K562 (cell line): Measurements from ENCODE around the gene SNCB. TPM values are rescaled to one million over a fixed set of nuclear protein-coding genes. Genes with fewer than 3 reads are reported as not detected.

Experiments used
- ATAC-seq: fragments of 200-7000 bp; cut with Tn5 transposase; 3 replicates; pipeline ENCODE4 v1.9.1; 2020; ENCODE audit warnings: moderate library complexity
- BruUV-seq: library from RNA; stranded (reverse); fragments of 400-500 nt; replicated peaks from 2 replicates; lab custom pipeline; 2021; lab: Mats Ljungman, UMichigan
- CTCF ChIA-PET: fragments of 300-600 bp; formaldehyde crosslinking; extraction: SDS; loops from one replicate; lab custom pipeline; 2021; ENCODE audit warnings: low intra/inter-chr PET ratio; lab: Yijun Ruan, JAX
- POLR2A ChIA-PET: fragments of 300-600, 350-650 bp; sonication (Branson Sonifier 250); formaldehyde crosslinking; extraction: SDS; loops from one replicate; lab custom pipeline; 2021; ENCODE audit warnings: antibody characterized with exemption, inconsistent platforms; lab: Yijun Ruan, JAX
- DNase-seq, 4 experiments: peaks; one replicate each; pipeline versions ENCODE4 v3.0.0 to v3.0.0-alpha.2; 2011 to 2018; ENCODE audit warnings: low spot score in 3 of 4, mixed read lengths in 3 of 4; ENCODE audit errors: extremely low read depth in 1 of 4
- FAIRE-seq: peaks from 2 replicates; lab custom pipeline; 2011; peaks lifted over from hg19 to GRCh38; lab: Jason Lieb, UNC
- H2AFZ ChIP-seq: 2 replicates; pipeline ENCODE4 v1.6.0; 2011; ENCODE audit warnings: low read depth, low read length, control low read depth, inconsistent platforms
- H3K27ac ChIP-seq: fragments of 200-600 bp; 3 replicates; pipeline ENCODE4 v1.8.0; 2011; ENCODE audit warnings: low read depth, mild to moderate bottlenecking, control low read depth, inconsistent platforms, low read length, moderate library complexity, mixed read lengths; ENCODE audit errors: extremely low read depth
- H3K27me3 ChIP-seq, 2 experiments: fragments of 300-600 bp in 1 of 2; 2 replicates in 1 of 2; 3 replicates in 1 of 2; pipeline versions ENCODE4 v1.6.0 to v1.8.0; 2011; ENCODE audit warnings: inconsistent platforms in 2 of 2, low read length in 2 of 2, mild to moderate bottlenecking in 1 of 2, mixed read lengths in 1 of 2, moderate library complexity in 1 of 2; ENCODE audit not compliant: control insufficient read depth in 2 of 2, insufficient read depth in 2 of 2
- H3K36me3 ChIP-seq: fragments of 300-600 bp; 3 replicates; pipeline ENCODE4 v1.8.0; 2011; ENCODE audit warnings: mild to moderate bottlenecking, low read length, inconsistent platforms; ENCODE audit not compliant: control insufficient read depth, insufficient read depth
- H3K4me1 ChIP-seq, 2 experiments: fragments of 200-600 bp in 1 of 2; replicated peaks in 1 of 2; 2 replicates in 1 of 2; 3 replicates in 1 of 2; pipeline versions ENCODE4 v1.5.1 to v1.8.0; 2011; ENCODE audit warnings: inconsistent platforms in 2 of 2, low read length in 2 of 2, mild to moderate bottlenecking in 1 of 2, mixed read lengths in 1 of 2, moderate library complexity in 1 of 2; ENCODE audit not compliant: control insufficient read depth in 2 of 2, insufficient read depth in 2 of 2
- H3K4me2 ChIP-seq: 2 replicates; pipeline ENCODE4 v1.6.1; 2011; ENCODE audit warnings: low read length, control low read depth, inconsistent platforms, mixed read lengths; ENCODE audit not compliant: insufficient read depth
- H3K4me3 ChIP-seq: fragments of 200-600 bp; sonication (generic), shearing (Covaris generic); 2 replicates; pipeline ENCODE4 v1.5.1; 2016; ENCODE audit warnings: control low read depth, inconsistent platforms
- H3K79me2 ChIP-seq: fragments of 200-600 bp; 3 replicates; pipeline ENCODE4 v1.8.0; 2011; ENCODE audit warnings: low read length, inconsistent platforms; ENCODE audit not compliant: control insufficient read depth, insufficient read depth
- H3K9ac ChIP-seq, 2 experiments: 2 replicates each; pipeline versions ENCODE4 v1.6.0 to v1.6.1; 2011; ENCODE audit warnings: low read depth in 2 of 2, low read length in 2 of 2, control low read depth in 1 of 2, inconsistent platforms in 1 of 2, mild to moderate bottlenecking in 1 of 2, mixed read lengths in 1 of 2; ENCODE audit not compliant: insufficient read depth in 1 of 2
- H3K9me1 ChIP-seq: one replicate; pipeline ENCODE4 v1.6.0; 2011; ENCODE audit warnings: inconsistent platforms, mild to moderate bottlenecking, low read length, moderate library complexity; ENCODE audit not compliant: control insufficient read depth, insufficient read depth
- H3K9me3 ChIP-seq: replicated peaks from 2 replicates; pipeline ENCODE4 v1.5.1; 2011; ENCODE audit warnings: low read depth, low read length, inconsistent platforms; ENCODE audit not compliant: control insufficient read depth, insufficient read depth
- H4K20me1 ChIP-seq: replicated peaks from 2 replicates; pipeline ENCODE4 v1.6.1; 2011; ENCODE audit warnings: low read length, inconsistent platforms, mixed read lengths; ENCODE audit not compliant: control insufficient read depth, insufficient read depth
- COPS2 ChIP-seq: fragments of 450-650 bp; conservative IDR thresholded peaks from 2 replicates; pipeline ENCODE4 v1.6.1; 2016; ENCODE audit warnings: mild to moderate bottlenecking, moderate library complexity
- NFIC ChIP-seq: fragments of 450-650 bp; IDR thresholded peaks from 2 replicates; pipeline ENCODE4 v1.6.1; 2017; ENCODE audit warnings: mild to moderate bottlenecking, inconsistent platforms
- SNRNP70 ChIP-seq: fragments of 200-400 bp; formaldehyde crosslinking; optimal IDR thresholded peaks from 2 replicates; pipeline ENCODE3; 2017; ENCODE audit warnings: low read depth, low read length
- WGBS: fragments of 100-300 bp; shearing (Covaris generic); methylation state at CpG from one replicate; pipeline ENCODE4 v1.1.6; 2016; ENCODE audit warnings: low coverage, mixed read lengths; ENCODE audit not compliant: insufficient coverage; ENCODE audit errors: missing lambda C conversion rate; 5-methylcytosine and 5-hydroxymethylcytosine counted together
- in situ Hi-C: fragments of 300-500 bp; cut with MboI; formaldehyde crosslinking; loops from 4 replicates; pipeline ENCODE4 v1.15.0; 2018; ENCODE audit warnings: inconsistent platforms, mixed read lengths
- intact Hi-C: fragments of 100-400 bp; cut with micrococcal nuclease; formaldehyde crosslinking; loops from 2 replicates; pipeline ENCODE4 v1.14.2; 2022
- polyA plus RNA-seq, 8 experiments: library from polyadenylated mRNA; depleted of rRNA in 4 of 8; stranded (reverse) in 5 of 8; unstranded in 3 of 8; fragments of >200 nt; fragmentation: Nextera tagmentation in 2 of 8; fragmentation: Illumina TruSeq in 1 of 8; extraction: Ambion mirVana in 2 of 8; extraction: Trizol in 1 of 8; gene quantifications; 2 replicates each; pipeline versions ENCODE4 v1.2.1 to v1.2.3, GENCODE V29; 2011 to 2014; ENCODE audit warnings: inconsistent platforms in 1 of 8, missing spikeins in 1 of 8
- total RNA-seq, 7 experiments: library from RNA; depleted of rRNA in 6 of 7; stranded (reverse); fragments of >200 nt in 6 of 7; fragmentation: Illumina TruSeq in 2 of 7; extraction: Trizol in 2 of 7; gene quantifications; 2 replicates each; pipeline versions ENCODE4 v1.2.1 to v1.2.3, GENCODE V29; 2011 to 2021; ENCODE audit warnings: low replicate concordance in 1 of 7
- TF ChIP-seq, protein P1 (sequence below): fragments of 450-650 bp; IDR thresholded peaks from 2 replicates; pipeline ENCODE4 v1.6.1; 2018; ENCODE audit not compliant: partially characterized antibody

The SNCB gene
- total and polyA plus RNA-seq, 9 of the 15 experiments (the other 6 are each of a cell fraction or from before 2014, with no cell fraction given) = not detected

DNA sequence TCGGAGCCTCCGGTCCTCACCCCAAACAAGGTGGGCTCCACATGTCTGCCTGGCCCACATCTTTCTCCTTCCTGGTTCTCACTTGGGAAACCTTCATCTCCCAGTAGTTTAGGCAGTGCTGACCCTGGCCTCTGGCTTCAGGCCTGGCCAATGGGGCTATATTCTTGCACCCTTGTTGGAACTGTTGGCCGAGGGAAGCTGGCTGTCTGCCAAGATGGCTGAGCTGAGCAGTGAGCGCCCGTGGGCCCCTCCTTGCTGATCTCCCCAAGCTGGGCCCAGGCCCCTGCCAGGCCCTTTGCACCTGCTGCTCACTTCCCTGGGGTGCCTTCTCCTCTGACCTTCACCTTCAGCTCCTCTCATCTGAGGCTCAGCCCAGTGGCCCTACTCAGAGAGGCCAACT is 48.2 kb upstream of the SNCB start:
- BruUV-seq = no TSS peak
- Histone ChIP-seq H3K27ac (no peak overlapping the region), H3K79me2 (no peaks in the 10 kb centered on the region), H3K4me3 (no peak overlapping the region), H3K9me1 (no peaks in the 10 kb centered on the region), H3K36me3 (no peaks in the 10 kb centered on the region), H3K4me1 (peaks cover 18 to 35% of the 10 kb centered on the region in 2 experiments), H4K20me1 (no peaks in the 10 kb centered on the region), H2AFZ (no peak overlapping the region), H3K9ac (peak overlapping the region in 1 of 2 experiments; percentile 75; a peak in 1 of 4 replicates), H3K27me3 (peaks cover 14 to 39% of the 10 kb centered on the region in 2 experiments), H3K9me3 (no peaks in the 10 kb centered on the region), H3K4me2 (no peak overlapping the region)
- in situ Hi-C loops (no loop called here), intact Hi-C loops (no loop called here)
- TF ChIP-seq NFIC = peak; percentile 84
- no peak for TF ChIP-seq COPS2
- ChIA-PET POLR2A (interaction anchor here (0.7 kb wide), 1 partner anchor 556 kb away, joined by 3 read pairs; no protein-coding TSS in a partner anchor), CTCF (no interaction called here)
- DNase-seq (peak in 1 of 4 experiments; percentile 20), FAIRE-seq (no peak), ATAC-seq (no peak)
- 43% methylated on average over 5 of the region's 5 CpGs for WGBS

DNA sequence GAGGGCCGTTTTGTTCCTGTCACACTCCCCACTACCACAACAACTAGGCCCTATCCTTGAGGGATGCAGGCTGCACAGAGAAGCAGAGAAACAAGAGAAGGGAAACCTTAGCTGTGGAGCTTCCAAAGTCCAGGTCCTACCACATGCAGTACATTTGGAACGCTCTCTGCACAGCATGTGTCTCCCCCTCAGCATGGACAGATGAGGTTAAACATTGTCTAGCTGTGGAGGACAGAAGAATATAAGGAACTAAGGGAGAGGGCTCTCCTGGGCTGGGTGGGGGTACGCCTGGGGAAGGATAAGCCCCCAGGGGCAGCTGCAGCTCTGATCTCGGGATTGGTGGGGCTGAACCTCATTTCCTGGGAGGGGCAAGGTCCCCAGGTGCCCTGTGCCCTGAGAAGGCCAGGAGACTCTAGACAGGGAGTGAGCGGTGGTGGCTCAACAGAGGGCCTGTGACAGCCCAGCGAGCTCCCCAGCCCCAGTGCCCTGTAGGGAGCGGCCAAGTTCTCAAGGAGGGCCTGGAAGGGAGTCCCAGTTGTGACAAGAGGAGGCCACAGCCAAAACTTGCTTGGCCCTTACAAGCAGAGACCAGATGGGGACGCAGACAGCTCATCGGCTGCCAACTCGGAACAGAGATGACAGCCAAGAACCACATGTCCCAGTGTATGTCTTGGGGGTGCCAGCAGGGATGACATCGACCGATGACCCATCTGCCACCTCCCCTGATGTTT is 47.0 kb upstream of the SNCB start:
- H3K27me3 ChIP-seq = peaks cover 13 to 27% of the 10 kb centered on the region in 2 experiments
- CTCF ChIA-PET = no interaction called here
- TF ChIP-seq SNRNP70 = no peak
- TF ChIP-seq, protein P1, sequence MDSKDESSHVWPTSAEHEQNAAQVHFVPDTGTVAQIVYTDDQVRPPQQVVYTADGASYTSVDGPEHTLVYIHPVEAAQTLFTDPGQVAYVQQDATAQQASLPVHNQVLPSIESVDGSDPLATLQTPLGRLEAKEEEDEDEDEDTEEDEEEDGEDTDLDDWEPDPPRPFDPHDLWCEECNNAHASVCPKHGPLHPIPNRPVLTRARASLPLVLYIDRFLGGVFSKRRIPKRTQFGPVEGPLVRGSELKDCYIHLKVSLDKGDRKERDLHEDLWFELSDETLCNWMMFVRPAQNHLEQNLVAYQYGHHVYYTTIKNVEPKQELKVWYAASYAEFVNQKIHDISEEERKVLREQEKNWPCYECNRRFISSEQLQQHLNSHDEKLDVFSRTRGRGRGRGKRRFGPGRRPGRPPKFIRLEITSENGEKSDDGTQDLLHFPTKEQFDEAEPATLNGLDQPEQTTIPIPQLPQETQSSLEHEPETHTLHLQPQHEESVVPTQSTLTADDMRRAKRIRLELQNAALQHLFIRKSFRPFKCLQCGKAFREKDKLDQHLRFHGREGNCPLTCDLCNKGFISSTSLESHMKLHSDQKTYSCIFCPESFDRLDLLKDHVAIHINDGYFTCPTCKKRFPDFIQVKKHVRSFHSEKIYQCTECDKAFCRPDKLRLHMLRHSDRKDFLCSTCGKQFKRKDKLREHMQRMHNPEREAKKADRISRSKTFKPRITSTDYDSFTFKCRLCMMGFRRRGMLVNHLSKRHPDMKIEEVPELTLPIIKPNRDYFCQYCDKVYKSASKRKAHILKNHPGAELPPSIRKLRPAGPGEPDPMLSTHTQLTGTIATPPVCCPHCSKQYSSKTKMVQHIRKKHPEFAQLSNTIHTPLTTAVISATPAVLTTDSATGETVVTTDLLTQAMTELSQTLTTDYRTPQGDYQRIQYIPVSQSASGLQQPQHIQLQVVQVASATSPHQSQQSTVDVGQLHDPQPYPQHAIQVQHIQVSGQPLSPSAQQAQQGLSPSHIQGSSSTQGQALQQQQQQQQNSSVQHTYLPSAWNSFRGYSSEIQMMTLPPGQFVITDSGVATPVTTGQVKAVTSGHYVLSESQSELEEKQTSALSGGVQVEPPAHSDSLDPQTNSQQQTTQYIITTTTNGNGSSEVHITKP = peak; percentile 17

More for the DNA sequence above, 47.0 kb upstream of the SNCB start:
- ATAC-seq (no peak), FAIRE-seq (no peak), DNase-seq (no peak)
- Histone ChIP-seq H3K79me2 (no peaks in the 10 kb centered on the region), H3K9ac (0 out of 4 replicates have a peak overlapping the region, but pooled peaks of 1 of the 2 experiments have one; percentile 20), H3K4me3 (no peak overlapping the region), H3K4me2 (no peak overlapping the region), H3K27ac (no peak overlapping the region), H2AFZ (peak overlapping the region; percentile 84; the same call in 1 of the 2 replicates), H3K9me1 (no peaks in the 10 kb centered on the region), H4K20me1 (no peaks in the 10 kb centered on the region), H3K9me3 (no peaks in the 10 kb centered on the region), H3K36me3 (no peaks in the 10 kb centered on the region), H3K4me1 (peaks cover 18 to 35% of the 10 kb centered on the region in 2 experiments)
- BruUV-seq = no TSS peak
- in situ Hi-C loops (no loop called here), intact Hi-C loops (no loop called here)
- 61% methylated on average over 10 of the region's 12 CpGs for WGBS
- POLR2A ChIA-PET = interaction anchor here (0.5 to 1.7 kb wide), 4 partner anchors 17 to 366 kb away, joined by 3 to 6 read pairs (median 3); no protein-coding TSS in a partner anchor
